Measurements from ENCODE around the gene OBP2A. TPM values are rescaled to one million over a fixed set of nuclear protein-coding genes. Genes with fewer than 3 reads are reported as not detected.

Gene OBP2A
- total RNA-seq, 1 experiment from 2014 or later = not detected

GRCh38 chr9:135515083-135515951 lies 30.6 kb upstream of the OBP2A start:
- no TSS peak for BruUV-seq (replicated peaks)
- intact Hi-C loops (cut with micrococcal nuclease; ENCODE audit: unreplicated experiment) = no loop called here
- Mint-ChIP-seq H3K27me3 (ENCODE audit: unreplicated experiment) (peaks cover 29% of the 10 kb centered on the region), H3K9me3 (ENCODE audit: low read depth, unreplicated experiment) (no peaks in the 10 kb centered on the region), H3K4me3 (ENCODE audit: low read depth, unreplicated experiment) (no peak overlapping the region), H3K36me3 (ENCODE audit: insufficient read depth, unreplicated experiment) (no peaks in the 10 kb centered on the region), H3K4me1 (ENCODE audit: low read depth, unreplicated experiment) (peaks cover 20% of the 10 kb centered on the region), H3K27ac (ENCODE audit: unreplicated experiment) (no peak overlapping the region)
- no peak for DNase-seq
- TF ChIP-seq CTCF (IDR thresholded peaks at IDR 0.05; ENCODE audit: unreplicated experiment) = no peak
- CTCF ChIA-PET = no interaction called here

GRCh38 chr9:135516132-135516860 lies 29.6 kb upstream of the OBP2A start:
- H3K36me3 Mint-ChIP-seq (ENCODE audit: insufficient read depth, unreplicated experiment) = no peaks in the 10 kb centered on the region
- peaks cover 15% of the 10 kb centered on the region for H3K4me1 Mint-ChIP-seq (ENCODE audit: low read depth, unreplicated experiment)
- BruUV-seq (replicated peaks) = no TSS peak
- H3K27me3 Mint-ChIP-seq (ENCODE audit: unreplicated experiment) = peaks cover 38% of the 10 kb centered on the region
- H3K4me3 Mint-ChIP-seq (ENCODE audit: low read depth, unreplicated experiment) = no peak overlapping the region
- intact Hi-C loops (cut with micrococcal nuclease; ENCODE audit: unreplicated experiment) = no loop called here
- H3K27ac Mint-ChIP-seq (ENCODE audit: unreplicated experiment) = no peak overlapping the region
- CTCF ChIA-PET = no interaction called here
- H3K9me3 Mint-ChIP-seq (ENCODE audit: low read depth, unreplicated experiment) = no peaks in the 10 kb centered on the region
- TF ChIP-seq CTCF (IDR thresholded peaks at IDR 0.05; ENCODE audit: unreplicated experiment) = no peak
- no peak for DNase-seq

GRCh38 chr9:135517407-135517822 lies 28.5 kb upstream of the OBP2A start:
- CTCF ChIA-PET = no interaction called here
- intact Hi-C loops (cut with micrococcal nuclease; ENCODE audit: unreplicated experiment) = no loop called here
- BruUV-seq (replicated peaks) = no TSS peak

More at GRCh38 chr9:135517407-135517822, 28.5 kb upstream of the OBP2A start:
- H3K27ac Mint-ChIP-seq (ENCODE audit: unreplicated experiment) = no peak overlapping the region
- DNase-seq = no peak
- no peaks in the 10 kb centered on the region for H3K9me3 Mint-ChIP-seq (ENCODE audit: low read depth, unreplicated experiment)
- no peaks in the 10 kb centered on the region for H3K36me3 Mint-ChIP-seq (ENCODE audit: insufficient read depth, unreplicated experiment)
- peaks cover 6% of the 10 kb centered on the region for H3K4me1 Mint-ChIP-seq (ENCODE audit: low read depth, unreplicated experiment)
- no peak for TF ChIP-seq CTCF (IDR thresholded peaks at IDR 0.05; ENCODE audit: unreplicated experiment)
- peaks cover 38% of the 10 kb centered on the region for H3K27me3 Mint-ChIP-seq (ENCODE audit: unreplicated experiment)
- H3K4me3 Mint-ChIP-seq (ENCODE audit: low read depth, unreplicated experiment) = no peak overlapping the region
